Adipocyte (in vitro differentiated cells): Measurements from ENCODE around the gene GDNF.

Source experiments
- DNase-seq: peaks from one replicate; pipeline ENCODE4 v3.0.0-alpha.2; 2015; ENCODE audit warnings: low read depth
- H3K27me3 ChIP-seq: replicated peaks from 2 replicates; pipeline ENCODE4 v1.7.0; 2013; ENCODE audit warnings: mild to moderate bottlenecking, low read length, moderate library complexity; ENCODE audit not compliant: control insufficient read depth, insufficient read depth
- H3K36me3 ChIP-seq: 2 replicates; pipeline ENCODE4 v1.7.0; 2013; ENCODE audit warnings: low read length, mild to moderate bottlenecking, moderate library complexity; ENCODE audit not compliant: control insufficient read depth, insufficient read depth, severe bottlenecking
- H3K4me1 ChIP-seq: 2 replicates; pipeline ENCODE4 v1.7.0; 2013; ENCODE audit warnings: mild to moderate bottlenecking, low read length, moderate library complexity; ENCODE audit not compliant: control insufficient read depth, insufficient read depth
- H3K4me3 ChIP-seq: 2 replicates; pipeline ENCODE4 v1.7.0; 2013; ENCODE audit warnings: mild to moderate bottlenecking, low read length, moderate library complexity
- H3K9ac ChIP-seq: 2 replicates; pipeline ENCODE4 v1.7.0; 2013; ENCODE audit warnings: mild to moderate bottlenecking, low read length, moderate library complexity
- H3K9me3 ChIP-seq: 2 replicates; pipeline ENCODE4 v1.7.0; 2013; ENCODE audit warnings: mild to moderate bottlenecking, low read length, moderate library complexity; ENCODE audit not compliant: control insufficient read depth

The GDNF gene

GRCh38 chr5:37839407-37840052, at the start of gene GDNF:
GDNF (minus strand) TSS chr5:37840041; CDS start chr5:37834796, 5,245 bp downstream.
- H3K4me1 ChIP-seq: peaks cover 32% of the 10 kb centered on the region
- H3K4me3 ChIP-seq: peak within 1 kb of the TSS; percentile 81
- no peaks in the 10 kb centered on the region for H3K36me3 ChIP-seq
- H3K9ac ChIP-seq: peak within 1 kb of the TSS; percentile 73
- H3K9me3 ChIP-seq: no peaks in the 10 kb centered on the region
- peaks cover 57% of the 10 kb centered on the region for H3K27me3 ChIP-seq
- DNase-seq: peak; percentile 84

GRCh38 chr5:37888476-37888875, 48.6 kb upstream of the GDNF start:
- no peaks in the 10 kb centered on the region for H3K36me3 ChIP-seq
- H3K4me1 ChIP-seq: peaks cover 9% of the 10 kb centered on the region
- no peaks in the 10 kb centered on the region for H3K9me3 ChIP-seq
- H3K4me3 ChIP-seq: no peak overlapping the region
- H3K27me3 ChIP-seq: peaks cover 13% of the 10 kb centered on the region
- DNase-seq: no peak
- no peak overlapping the region for H3K9ac ChIP-seq

GRCh38 chr5:37886242-37886905, 46.5 kb upstream of the GDNF start:
- peaks cover 6% of the 10 kb centered on the region for H3K9me3 ChIP-seq
- H3K36me3 ChIP-seq: no peaks in the 10 kb centered on the region
- peaks cover 22% of the 10 kb centered on the region for H3K27me3 ChIP-seq
- no peak overlapping the region for H3K4me3 ChIP-seq
- peaks cover 9% of the 10 kb centered on the region for H3K4me1 ChIP-seq
- DNase-seq: no peak
- H3K9ac ChIP-seq: no peak overlapping the region

- DNase-seq: peak; percentile 64
- Histone ChIP-seq H3K9me3 (peaks cover 6% of the 10 kb centered on the region), H3K27me3 (peaks cover 40% of the 10 kb centered on the region), H3K4me3 (no peak overlapping the region), H3K9ac (no peak overlapping the region), H3K4me1 (no peaks in the 10 kb centered on the region), H3K36me3 (no peaks in the 10 kb centered on the region)
Observed at GRCh38 chr5:37882636-37883035, 42.8 kb upstream of the GDNF start.

GRCh38 chr5:37881359-37881758, 41.5 kb upstream of the GDNF start:
- H3K27me3 ChIP-seq: peaks cover 35% of the 10 kb centered on the region

GRCh38 chr5:37876943-37877342, 37.1 kb upstream of the GDNF start:
- no peak overlapping the region for H3K4me3 ChIP-seq
- H3K4me1 ChIP-seq: peaks cover 9% of the 10 kb centered on the region
- DNase-seq: no peak
- H3K36me3 ChIP-seq: no peaks in the 10 kb centered on the region
- no peak overlapping the region for H3K9ac ChIP-seq
- H3K9me3 ChIP-seq: peaks cover 2% of the 10 kb centered on the region
- peaks cover 24% of the 10 kb centered on the region for H3K27me3 ChIP-seq

More at GRCh38 chr5:37881359-37881758, 41.5 kb upstream of the GDNF start:
- Histone ChIP-seq H3K4me3 (no peak overlapping the region), H3K36me3 (no peaks in the 10 kb centered on the region), H3K9me3 (peaks cover 6% of the 10 kb centered on the region), H3K9ac (no peak overlapping the region), H3K4me1 (no peaks in the 10 kb centered on the region)
- no peak for DNase-seq

- H3K9ac ChIP-seq: no peak overlapping the region
- H3K4me1 ChIP-seq: peaks cover 10% of the 10 kb centered on the region
- H3K4me3 ChIP-seq: no peak overlapping the region
- no peaks in the 10 kb centered on the region for H3K9me3 ChIP-seq
- H3K36me3 ChIP-seq: no peaks in the 10 kb centered on the region
- no peak for DNase-seq
- peaks cover 17% of the 10 kb centered on the region for H3K27me3 ChIP-seq
Observed at GRCh38 chr5:37876245-37876644, 36.4 kb upstream of the GDNF start.

- H3K9ac ChIP-seq: no peak overlapping the region
- H3K4me1 ChIP-seq: peaks cover 20% of the 10 kb centered on the region
- H3K9me3 ChIP-seq: no peaks in the 10 kb centered on the region
- no peak overlapping the region for H3K4me3 ChIP-seq
- peak; percentile 70 for DNase-seq
- peaks cover 17% of the 10 kb centered on the region for H3K27me3 ChIP-seq
- H3K36me3 ChIP-seq: no peaks in the 10 kb centered on the region
Observed at GRCh38 chr5:37875051-37875787, 35.4 kb upstream of the GDNF start.

- DNase-seq: no peak
- Histone ChIP-seq H3K27me3 (peaks cover 5% of the 10 kb centered on the region), H3K9me3 (no peaks in the 10 kb centered on the region), H3K4me3 (no peak overlapping the region), H3K36me3 (no peaks in the 10 kb centered on the region), H3K9ac (no peak overlapping the region), H3K4me1 (peaks cover 20% of the 10 kb centered on the region)
Observed at GRCh38 chr5:37873988-37874387, 34.1 kb upstream of the GDNF start.

GRCh38 chr5:37871023-37871815, 31.4 kb upstream of the GDNF start:
- no peaks in the 10 kb centered on the region for H3K9me3 ChIP-seq
- no peak overlapping the region for H3K9ac ChIP-seq
- H3K4me3 ChIP-seq: no peak overlapping the region
- peaks cover 8% of the 10 kb centered on the region for H3K27me3 ChIP-seq
- peaks cover 20% of the 10 kb centered on the region for H3K4me1 ChIP-seq
- DNase-seq: peak; percentile 60
- H3K36me3 ChIP-seq: no peaks in the 10 kb centered on the region

GRCh38 chr5:37869216-37869615, 29.4 kb upstream of the GDNF start:
- Histone ChIP-seq H3K4me3 (no peak overlapping the region), H3K4me1 (peaks cover 11% of the 10 kb centered on the region), H3K36me3 (no peaks in the 10 kb centered on the region), H3K27me3 (peaks cover 21% of the 10 kb centered on the region), H3K9ac (no peak overlapping the region), H3K9me3 (no peaks in the 10 kb centered on the region)
- peak; percentile 19 for DNase-seq
